GM11168 (cell line): ENCODE results near the gene GPR55.

ENCODE experiments used
- in situ Hi-C: fragments of 300-500 bp; cut with MboI; formaldehyde crosslinking; loops from one replicate; pipeline ENCODE4 v1.12.0; 2022; ENCODE audit warnings: low sequenced_read_pairs; ENCODE audit not compliant: unreplicated experiment

Gene GPR55

DNA sequence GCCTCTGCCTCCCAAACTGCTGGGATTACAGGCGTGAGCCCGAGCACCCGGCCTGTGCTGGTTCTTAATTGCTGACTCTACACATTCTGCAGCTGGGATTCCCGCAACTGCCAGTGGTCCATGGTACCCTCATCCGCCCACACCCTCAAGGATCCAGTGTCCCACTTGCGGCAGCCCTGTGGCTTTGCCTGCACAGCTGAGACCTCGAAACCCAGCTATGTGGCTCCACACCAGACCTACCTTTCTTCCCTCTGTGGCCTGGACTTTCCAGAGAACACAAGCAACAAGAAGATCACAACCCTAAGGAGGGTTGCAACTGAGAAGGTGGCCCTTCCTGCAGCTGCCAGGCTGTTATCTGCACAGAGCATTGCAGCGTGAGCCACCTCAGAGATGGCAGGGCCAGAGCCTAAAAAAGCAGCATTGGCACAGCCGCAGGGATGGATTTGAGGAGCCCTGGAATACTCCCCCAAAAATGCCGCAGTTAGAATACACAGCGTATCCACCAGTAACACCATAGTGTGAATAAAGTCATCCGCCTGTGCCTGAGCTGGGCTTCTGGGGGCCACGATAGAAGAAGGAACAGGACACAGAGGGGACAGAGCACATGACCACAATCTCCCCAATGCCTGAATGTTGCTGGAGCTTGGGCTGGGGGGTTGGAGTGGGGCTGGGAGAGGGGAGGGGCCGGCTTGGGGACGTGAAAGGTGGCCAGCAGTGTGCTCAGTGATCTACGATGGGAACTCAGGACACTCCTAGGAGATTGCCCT, 1.9 kb downstream of the GPR55 start:
- in situ Hi-C loops = loop anchor here (10.0 kb wide), 1 partner anchor 62 kb away; no protein-coding TSS in a partner anchor

DNA sequence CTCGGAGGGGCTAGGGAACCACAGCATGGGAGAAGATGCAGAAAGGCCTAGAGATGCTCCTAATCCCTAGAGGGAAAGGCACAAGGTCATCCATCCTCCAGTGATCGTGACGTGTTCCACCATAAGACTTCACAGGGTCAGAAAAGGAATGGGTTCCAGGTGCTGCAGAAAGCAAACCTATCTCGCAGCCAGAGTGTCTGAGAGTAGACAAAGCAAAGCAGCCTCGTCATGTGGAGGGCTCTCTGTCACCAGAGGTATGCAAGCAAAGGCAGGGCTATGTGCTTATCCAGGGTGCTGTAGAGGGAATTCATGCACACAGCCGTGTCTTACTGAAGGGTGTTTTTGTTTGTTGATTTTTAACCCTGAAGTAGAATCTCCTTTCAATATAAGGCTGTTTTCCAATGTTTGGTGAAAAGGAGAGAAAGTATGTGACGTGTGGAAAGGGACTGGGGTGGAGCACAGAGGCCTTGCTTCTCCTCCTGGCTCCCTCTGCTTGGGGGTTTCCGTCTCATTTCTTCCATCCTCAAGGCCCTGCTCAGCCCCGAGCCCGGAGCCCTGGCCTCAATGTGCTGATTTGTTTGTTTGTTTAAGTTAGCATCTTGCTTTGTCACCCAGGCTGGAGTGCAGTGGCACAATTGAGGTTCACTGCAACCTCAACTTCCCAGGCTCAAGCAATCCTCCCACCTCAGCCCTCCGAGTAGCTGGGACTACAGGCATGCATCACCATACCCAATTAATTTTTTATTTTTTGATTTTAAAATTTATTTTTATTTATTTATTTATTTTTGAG, 3.0 kb downstream of the GPR55 start:
- in situ Hi-C loops = loop anchor here (10.0 kb wide), 1 partner anchor 63 kb away; no protein-coding TSS in a partner anchor

DNA sequence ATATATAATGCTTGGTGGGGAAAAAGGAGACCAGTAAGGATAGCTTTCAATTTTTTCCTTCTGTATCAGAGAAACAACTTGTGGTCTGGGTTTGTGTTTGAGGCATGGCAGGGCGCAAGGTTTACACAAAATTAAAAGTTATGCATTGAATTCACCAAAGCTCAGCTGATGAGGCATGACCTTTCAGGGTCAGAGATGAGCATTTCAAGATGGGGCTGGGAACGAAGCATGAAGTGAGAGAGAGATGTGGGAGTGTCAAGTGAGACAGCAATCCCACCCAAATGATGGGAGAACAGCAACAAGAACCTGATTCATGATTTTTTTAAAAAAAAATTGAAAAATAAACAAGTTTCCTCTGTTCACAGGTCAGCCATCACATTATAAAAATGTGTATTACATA, 4.9 kb downstream of the GPR55 start:
- in situ Hi-C loops = loop anchor here (10.0 kb wide), 1 partner anchor 65 kb away; no protein-coding TSS in a partner anchor

DNA sequence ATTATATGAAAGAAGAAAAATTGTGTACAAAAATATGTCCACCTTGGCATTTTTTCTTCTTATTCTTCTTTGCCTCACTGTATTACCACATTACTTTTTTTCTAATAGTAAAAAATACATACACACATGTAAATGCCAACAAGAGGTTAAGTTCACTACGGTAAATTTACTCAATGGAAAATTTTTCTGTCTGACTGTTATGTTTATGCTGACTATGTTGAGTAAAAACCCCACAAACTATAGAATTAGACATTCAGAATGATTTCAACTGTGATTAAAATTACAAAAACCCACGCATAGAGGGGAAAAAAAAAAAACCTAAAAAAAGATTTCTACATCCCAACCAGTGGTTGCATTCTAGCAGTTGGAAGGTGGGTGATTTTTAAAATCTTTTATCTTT, 5.4 kb downstream of the GPR55 start:
- in situ Hi-C loops = loop anchor here (10.0 kb wide), 1 partner anchor 65 kb away; no protein-coding TSS in a partner anchor

DNA sequence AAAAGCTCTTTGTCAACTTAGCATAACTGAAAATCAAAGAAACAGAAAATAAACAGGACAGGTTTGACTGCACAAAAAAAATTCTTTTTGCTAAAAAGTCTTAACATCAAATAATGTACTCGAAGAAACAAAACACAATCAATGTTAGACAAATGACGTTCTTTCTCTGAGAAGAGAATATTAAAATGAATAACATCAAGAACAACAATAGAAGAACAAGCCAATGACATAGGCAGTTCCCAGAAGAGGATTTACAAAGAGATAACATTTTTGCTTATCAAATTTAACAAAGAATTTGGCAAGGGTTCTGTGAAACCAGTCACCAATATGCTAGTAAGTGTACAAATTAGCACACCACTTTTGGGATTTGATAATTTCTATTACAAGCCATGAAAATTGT, 5.8 kb downstream of the GPR55 start:
- in situ Hi-C loops = no loop called here

DNA sequence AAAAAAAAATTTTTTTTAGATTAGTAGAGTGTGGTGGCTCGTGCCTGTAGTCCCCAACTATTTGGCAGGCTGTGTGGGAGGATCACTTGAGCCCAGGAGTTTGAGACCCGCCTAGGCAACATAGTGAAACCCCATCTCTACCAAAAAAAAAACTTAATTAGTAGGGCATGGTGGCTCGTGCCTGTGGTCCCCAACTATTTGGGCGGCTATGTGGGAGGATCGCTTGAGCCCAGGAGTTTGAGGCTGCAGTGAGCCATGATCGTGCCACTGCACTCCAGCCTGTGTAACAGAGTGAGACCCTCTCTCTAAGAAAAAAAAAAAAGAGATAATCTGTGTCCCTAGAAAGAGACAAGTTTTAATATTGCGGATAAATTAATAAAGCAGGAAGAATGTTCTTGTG, 8.8 kb downstream of the GPR55 start:
- in situ Hi-C loops = no loop called here

DNA sequence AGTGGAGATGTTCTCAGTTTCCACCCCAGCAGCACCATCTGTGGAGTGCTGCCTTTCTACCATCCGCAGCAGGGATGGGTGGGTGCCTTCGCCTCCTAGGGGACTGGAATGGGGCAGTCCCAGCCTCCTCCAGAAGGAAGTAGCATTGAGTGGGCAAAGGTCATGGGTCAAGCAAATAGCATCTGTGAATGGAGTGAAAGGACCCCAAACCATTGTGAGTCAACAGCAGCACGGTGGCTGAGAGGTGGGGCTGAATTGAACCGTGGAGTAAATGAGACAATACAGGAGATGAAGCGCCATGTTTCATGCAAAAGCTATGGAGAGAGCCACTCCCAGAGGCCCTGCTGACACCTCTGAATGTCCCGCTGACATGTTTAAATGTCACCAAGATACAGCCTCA, 9.7 kb downstream of the GPR55 start:
- in situ Hi-C loops = no loop called here

DNA sequence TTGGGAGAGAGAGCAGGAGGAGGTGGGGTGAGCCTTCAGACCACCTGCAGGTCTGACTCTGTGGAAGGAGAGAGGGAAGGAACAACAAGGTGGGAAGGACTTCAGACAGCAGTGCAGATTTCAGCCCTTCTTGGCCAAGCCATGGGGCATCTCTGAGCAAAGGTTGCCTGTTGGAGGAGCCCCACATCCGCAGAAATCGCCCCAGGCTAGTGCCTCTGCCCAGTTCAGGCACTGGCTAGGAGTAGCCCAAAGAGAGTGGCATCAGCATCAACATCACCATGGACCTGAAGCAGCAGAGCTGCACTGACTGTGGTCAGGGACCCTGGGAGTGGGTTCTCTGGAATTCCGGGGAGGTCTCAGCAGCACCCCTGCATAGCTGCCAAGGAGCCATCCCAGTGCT, 10.2 kb downstream of the GPR55 start:
- in situ Hi-C loops = no loop called here

DNA sequence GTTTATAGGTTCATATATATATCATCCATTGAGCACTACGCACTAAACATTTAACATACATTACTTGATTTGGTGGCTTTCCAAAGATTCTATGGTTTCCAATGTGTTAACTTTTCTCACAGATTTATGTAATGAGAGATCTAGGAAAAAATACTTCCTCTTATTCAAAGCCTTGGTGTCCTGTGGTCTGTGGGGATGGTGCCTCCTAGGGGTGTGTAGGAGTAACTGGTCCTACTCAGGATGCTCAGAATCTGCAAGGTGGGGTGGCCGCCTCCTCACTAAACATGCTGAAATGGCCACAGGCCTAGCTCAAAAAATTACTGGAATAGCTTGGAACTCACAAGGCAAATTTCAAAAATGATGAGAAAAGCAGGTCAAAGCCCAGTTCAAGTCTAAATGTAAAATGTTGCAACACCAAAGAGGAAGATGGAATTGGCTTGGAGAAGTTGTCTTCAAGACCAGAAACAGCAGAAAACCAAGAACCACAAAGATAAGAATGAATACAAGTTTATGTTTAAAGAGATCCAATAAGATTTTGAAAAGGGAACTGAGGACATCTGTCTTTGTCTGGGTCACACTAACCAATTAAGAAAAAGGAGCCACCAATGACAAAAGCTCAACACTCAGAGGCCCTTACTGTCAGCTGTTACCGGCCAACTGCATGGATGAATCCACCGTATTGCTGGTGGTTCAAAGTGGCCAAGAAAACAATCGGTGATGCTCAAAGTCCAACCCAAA, 11.5 kb downstream of the GPR55 start:
- in situ Hi-C loops = no loop called here

DNA sequence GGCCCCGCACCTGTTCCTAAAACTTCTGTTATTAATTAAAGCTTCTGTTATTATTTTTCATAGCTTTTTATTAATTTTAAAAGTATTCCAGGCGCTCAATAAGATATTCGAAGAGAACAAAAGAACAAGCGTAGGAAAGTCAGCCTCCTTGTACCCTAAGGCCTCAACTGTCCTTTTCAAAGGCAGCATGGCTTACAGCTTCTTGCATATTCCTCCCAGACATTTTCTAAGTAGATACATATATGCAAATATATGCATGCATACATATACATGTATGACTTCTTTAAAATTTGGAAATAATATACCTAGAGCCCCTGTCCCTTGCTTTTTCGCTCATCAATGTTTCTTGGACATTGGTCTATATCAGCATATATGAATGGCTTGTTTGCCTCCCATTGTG, 12.3 kb downstream of the GPR55 start:
- in situ Hi-C loops = no loop called here

DNA sequence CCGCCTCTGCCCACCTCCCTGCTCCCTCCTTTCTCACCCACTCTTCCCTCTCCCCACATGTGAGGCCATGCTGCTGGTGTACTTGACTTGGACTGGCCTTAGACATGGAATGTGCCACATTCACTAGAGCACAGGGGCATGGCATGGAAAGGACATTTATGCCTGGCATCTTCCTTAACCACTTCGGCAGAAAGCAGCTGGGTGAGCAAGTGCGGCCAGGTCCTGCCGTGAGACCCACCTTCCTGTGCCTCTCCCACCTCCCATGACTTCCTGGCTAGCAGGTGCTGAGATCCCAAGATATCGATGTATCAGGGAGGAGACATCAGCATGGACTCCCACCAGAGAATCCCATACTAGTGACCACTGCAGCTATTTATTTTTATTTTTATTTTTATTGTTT, 13.0 kb downstream of the GPR55 start:
- in situ Hi-C loops = no loop called here

DNA sequence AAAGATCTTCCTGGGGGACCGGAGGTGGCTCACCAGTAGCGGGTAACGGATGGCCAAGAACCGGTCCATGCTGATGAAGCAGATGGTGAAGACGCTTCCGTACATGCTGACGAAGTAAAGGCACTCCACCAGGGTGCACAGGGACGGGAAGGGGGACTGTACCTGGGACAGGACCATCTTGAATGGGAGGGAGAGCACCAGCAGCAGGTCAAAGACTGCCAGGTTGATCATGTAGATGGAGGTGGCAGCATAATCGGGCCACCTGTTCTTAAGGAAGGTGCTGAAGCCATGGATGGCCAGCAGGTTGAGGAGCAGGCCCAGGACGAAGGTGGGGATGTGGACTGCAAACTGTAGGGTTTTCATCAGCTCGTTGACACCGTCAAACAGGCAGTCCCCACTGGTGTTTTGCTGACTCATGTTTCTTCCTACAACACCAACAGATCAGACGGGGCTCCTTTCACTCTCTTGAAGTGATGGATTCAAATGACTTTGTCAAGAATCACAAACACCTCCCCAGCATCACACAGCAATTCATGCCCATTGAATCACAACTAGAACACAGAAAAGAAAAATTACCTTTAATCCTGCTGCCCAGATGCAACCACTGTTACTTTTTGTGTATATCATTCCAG, 14.4 kb downstream of the GPR55 start:
- in situ Hi-C loops = no loop called here

DNA sequence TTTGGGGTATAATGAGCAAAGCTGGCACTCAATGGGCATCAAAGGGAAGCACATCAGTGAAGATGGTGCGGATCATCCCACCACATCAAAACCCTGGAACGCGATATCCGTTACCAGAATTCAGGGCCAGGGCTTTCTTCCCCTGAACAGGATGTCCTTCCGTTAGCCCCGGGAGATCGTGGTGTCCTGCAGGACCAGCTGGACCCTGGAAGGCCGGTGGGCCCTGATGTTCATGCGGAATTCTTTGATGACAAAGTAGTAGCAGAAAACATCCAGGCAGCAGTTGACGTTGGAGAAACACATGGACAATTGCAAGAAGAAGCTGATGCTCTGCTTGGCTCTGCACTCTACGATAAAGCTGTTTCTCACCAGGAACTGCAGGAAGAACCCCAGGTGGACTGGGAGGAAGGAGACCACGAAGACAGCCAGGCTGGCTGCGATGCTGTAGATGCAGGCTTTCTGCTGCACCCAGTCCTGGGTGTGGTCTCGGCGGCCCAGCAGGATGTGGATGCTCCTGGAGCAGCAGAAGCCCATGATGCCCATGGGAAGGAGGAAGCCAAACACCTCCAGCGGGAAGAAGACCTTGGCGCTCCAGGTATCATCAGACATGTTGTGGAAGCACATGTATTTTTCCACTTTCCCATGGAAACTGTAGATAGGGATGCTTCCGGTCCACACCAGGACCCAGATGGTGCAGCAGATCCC, 15.0 kb downstream of the GPR55 start:
- in situ Hi-C loops = no loop called here

DNA sequence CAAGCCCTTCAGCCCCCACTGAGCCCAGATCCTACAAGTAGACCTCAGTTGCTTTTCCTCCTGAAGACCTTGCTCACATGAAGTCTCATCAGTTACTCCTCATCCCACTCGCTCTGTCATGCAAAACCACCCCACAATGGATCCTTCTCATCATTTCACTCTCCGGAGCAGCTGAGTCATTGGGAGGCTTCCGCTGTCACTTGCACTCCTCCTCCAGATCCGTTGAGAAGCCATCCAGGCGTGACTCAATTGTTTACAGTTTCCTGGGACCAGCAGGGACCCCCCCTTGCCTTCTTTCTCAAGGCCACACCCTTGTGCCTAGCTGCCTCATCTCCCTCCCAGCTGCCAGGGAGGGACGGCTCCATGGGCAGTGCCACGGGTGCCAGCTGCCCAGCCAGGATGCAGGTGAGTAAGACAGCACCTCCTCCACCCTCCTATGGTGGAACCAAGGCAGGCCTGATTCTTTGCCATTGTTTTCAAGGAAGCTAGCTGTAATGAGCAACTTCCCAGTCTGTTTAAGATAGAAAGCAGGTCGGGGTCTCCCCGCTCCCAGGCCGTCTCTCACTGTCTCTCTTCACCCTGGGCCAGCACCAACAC, 16.3 kb downstream of the GPR55 start:
- in situ Hi-C loops = no loop called here

DNA sequence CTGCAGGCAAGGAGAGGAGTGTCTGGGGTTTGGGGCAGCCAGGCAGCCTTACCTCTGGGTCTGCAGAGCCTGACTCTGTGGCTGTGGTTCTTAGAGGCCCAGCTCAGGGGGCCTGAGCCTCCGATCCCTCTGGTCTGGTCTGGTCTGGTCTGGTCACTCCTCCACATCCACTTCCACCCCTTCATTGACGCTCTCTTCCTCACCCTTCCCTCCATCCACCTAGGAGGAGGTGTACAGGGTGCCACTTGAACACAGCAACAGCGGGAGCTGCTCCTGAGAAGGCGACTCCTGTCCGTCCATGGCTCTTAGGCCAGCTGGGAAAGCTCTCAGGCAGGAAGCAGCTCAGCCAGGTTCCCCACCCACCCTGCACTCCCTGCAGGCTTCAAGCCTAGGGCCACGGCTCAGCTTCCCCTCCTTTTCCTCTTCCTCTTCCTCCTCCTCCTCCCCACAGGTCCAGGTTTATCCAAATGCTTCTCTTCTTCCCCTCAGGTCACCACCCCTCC, 16.9 kb downstream of the GPR55 start:
- in situ Hi-C loops = no loop called here

DNA sequence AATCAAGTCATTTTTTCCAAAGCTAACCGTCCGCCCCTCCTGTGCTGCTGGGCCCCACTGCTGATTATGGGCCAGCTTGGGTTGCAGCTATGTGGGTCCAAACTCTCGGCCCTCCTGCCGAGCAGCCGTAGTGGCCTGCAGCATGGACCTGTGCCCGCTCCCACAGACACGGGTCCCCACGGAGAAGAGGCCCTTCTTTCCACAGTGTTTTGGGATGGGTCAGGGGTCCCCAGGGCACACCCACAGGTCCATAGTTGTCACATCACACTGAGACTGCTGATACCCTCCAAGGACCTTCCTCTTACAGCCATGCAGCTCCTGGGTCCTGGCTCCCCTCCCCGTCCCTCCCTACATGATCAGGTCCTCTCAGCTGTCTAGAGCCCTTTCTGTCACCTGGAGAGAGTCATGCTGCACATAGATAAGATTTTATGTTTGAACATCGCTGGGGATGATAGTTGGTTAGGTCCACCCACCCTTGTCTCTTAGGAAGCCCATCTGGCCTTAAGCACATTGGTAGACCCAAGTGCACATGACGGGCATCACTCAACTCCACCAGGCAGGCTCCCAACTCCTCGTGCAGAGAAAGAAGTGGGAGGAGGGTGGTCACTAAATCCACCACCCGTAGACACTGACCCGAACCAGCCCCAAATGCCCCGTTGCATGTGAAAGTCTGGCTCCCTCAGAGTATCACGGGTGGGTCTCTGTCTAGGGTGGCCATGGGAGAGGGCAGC, 17.5 kb downstream of the GPR55 start:
- in situ Hi-C loops = no loop called here

DNA sequence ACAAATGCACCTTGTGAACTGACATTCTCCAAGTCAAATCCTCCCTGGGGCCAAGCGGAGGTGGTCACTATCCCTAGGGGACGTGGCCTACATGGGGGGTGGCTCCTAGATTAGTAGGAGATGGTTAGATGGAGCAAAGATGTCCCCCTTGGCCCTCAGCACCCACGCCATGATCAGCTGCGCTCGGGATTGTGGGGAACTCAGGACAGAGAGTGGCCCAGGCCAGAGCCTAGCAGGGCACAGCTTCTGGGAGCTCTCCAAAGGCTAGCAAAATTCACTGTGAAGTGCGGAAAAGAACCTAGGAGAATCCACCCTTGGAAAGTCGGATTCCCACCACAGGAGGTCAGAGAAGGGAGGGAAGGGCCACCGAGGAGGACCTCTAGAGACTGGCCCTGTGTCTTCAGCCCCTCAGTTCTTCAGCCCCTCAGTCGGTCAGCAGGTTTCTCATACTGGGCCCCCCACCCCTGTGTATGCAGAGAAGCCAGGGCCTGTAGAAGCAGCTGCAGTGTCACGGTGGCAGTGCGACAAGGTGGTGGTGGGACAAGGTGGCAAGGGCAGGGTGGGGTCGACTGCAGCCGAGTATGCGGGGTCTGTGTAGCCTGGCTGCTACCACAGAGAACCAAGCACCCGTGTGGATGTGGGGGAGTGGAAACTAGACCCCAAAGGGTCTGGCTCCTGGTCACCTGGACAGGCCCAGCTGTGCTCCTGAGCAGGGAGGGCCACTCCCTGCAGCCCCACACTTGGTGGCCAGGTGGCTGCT, 18.4 kb downstream of the GPR55 start:
- in situ Hi-C loops = no loop called here
